PC-3 (cell line): ENCODE measurements around the gene CPE. TPM values are rescaled to one million over a fixed set of nuclear protein-coding genes. Genes with fewer than 3 reads are reported as not detected.

ENCODE experiments used
- ATAC-seq: fragments of 200-7000 bp; cut with Tn5 transposase; 2 replicates; pipeline ENCODE4 v1.9.1; 2020; ENCODE audit warnings: mild to moderate bottlenecking, moderate library complexity
- BruUV-seq: library from RNA; stranded (reverse); fragments of 400-500 nt; replicated peaks from 2 replicates; lab custom pipeline; 2021; lab: Mats Ljungman, UMichigan
- CTCF ChIA-PET: fragments of 300-600 bp; sonication (Branson Sonifier 250); formaldehyde crosslinking; loops from one replicate; lab custom pipeline; 2022; ENCODE audit warnings: antibody characterized with exemption; lab: Charles Lee
- POLR2A ChIA-PET: fragments of 300-600 bp; sonication (Branson Sonifier 250); formaldehyde crosslinking; loops from one replicate; lab custom pipeline; 2022; ENCODE audit warnings: antibody characterized with exemption; ENCODE audit not compliant: unreplicated experiment; lab: Charles Lee
- DNase-seq: peaks from one replicate; pipeline ENCODE4 v3.0.0-alpha.2; 2015
- H2AFZ ChIP-seq: fragments of 300-600 bp; sonication (generic); 2 replicates; pipeline ENCODE4 v1.6.0; 2016; ENCODE audit warnings: antibody characterized with exemption, low read length
- H3F3A ChIP-seq: fragments of 300-600 bp; sonication (generic); one replicate; pipeline ENCODE4 v1.6.0; 2017; ENCODE audit warnings: antibody characterized with exemption, low read length, control low read depth, mild to moderate bottlenecking; ENCODE audit not compliant: unreplicated experiment
- H3K27ac ChIP-seq: fragments of 300-600 bp; sonication (generic); 2 replicates; pipeline ENCODE4 v1.5.1; 2016; ENCODE audit warnings: mild to moderate bottlenecking, low read length
- H3K27me3 ChIP-seq: fragments of 300-600 bp; sonication (generic); 2 replicates; pipeline ENCODE4 v1.6.1; 2016; ENCODE audit warnings: low read length, mixed read lengths
- H3K36me3 ChIP-seq: fragments of 300-600 bp; sonication (generic); 2 replicates; pipeline ENCODE4 v1.6.1; 2016; ENCODE audit warnings: low read depth, mixed run types, low read length, mixed read lengths
- H3K4me1 ChIP-seq: fragments of 300-600 bp; sonication (generic); 2 replicates; pipeline ENCODE4 v1.5.1; 2016; ENCODE audit warnings: low read length; ENCODE audit not compliant: insufficient read depth
- H3K4me2 ChIP-seq: fragments of 300-600 bp; sonication (generic); 2 replicates; pipeline ENCODE4 v1.6.0; 2016; ENCODE audit warnings: low read length
- H3K4me3 ChIP-seq: fragments of 300-600 bp; sonication (generic); 2 replicates; pipeline ENCODE4 v1.5.1; 2016; ENCODE audit warnings: mild to moderate bottlenecking, low read length, mixed read lengths
- H3K79me2 ChIP-seq: fragments of 300-600 bp; sonication (generic); 2 replicates; pipeline ENCODE4 v1.6.1; 2017; ENCODE audit warnings: low read length, mixed read lengths
- H3K9ac ChIP-seq: fragments of 300-600 bp; sonication (generic); 2 replicates; pipeline ENCODE4 v1.6.0; 2016; ENCODE audit warnings: mild to moderate bottlenecking, low read length
- H3K9me2 ChIP-seq: fragments of 300-600 bp; sonication (generic); replicated peaks from 2 replicates; pipeline ENCODE4 v1.6.1; 2016; ENCODE audit warnings: mixed run types, low read length, mixed read lengths
- H3K9me3 ChIP-seq: fragments of 300-600 bp; sonication (generic); 2 replicates; pipeline ENCODE4 v1.6.1; 2016; ENCODE audit warnings: low read length, mixed read lengths
- H4K20me1 ChIP-seq: fragments of 300-600 bp; sonication (generic); 2 replicates; pipeline ENCODE4 v1.6.1; 2016; ENCODE audit warnings: low read length, mixed read lengths
- CTCF ChIP-seq: fragments of 300-600 bp; sonication (generic); conservative IDR thresholded peaks from 2 replicates; pipeline ENCODE4 v1.5.1; 2017; ENCODE audit warnings: antibody characterized with exemption, low read depth, mild to moderate bottlenecking, low read length
- EZH2 ChIP-seq: fragments of 300-600 bp; sonication (generic); IDR thresholded peaks from one replicate; pipeline ENCODE4 v1.6.1; 2017; ENCODE audit warnings: antibody characterized with exemption, mild to moderate bottlenecking, low read length; ENCODE audit not compliant: unreplicated experiment
- EZH2phosphoT487 ChIP-seq: fragments of 300-600 bp; sonication (generic); IDR thresholded peaks from 2 replicates; pipeline ENCODE4 v1.6.1; 2018; ENCODE audit warnings: mild to moderate bottlenecking, antibody characterized with exemption, low read length, borderline replicate concordance
- intact Hi-C: fragments of 100-400 bp; cut with micrococcal nuclease; formaldehyde crosslinking; loops from 2 replicates; pipeline ENCODE4 v1.9.0; 2023
- total RNA-seq: library from RNA; depleted of rRNA; stranded (reverse); fragments of >200 nt; gene quantifications from 2 replicates; pipeline ENCODE4 v1.2.3, GENCODE V29; 2014

The CPE gene
- total RNA-seq, 1 experiment from 2014 or later, result 15.5 TPM

DNA sequence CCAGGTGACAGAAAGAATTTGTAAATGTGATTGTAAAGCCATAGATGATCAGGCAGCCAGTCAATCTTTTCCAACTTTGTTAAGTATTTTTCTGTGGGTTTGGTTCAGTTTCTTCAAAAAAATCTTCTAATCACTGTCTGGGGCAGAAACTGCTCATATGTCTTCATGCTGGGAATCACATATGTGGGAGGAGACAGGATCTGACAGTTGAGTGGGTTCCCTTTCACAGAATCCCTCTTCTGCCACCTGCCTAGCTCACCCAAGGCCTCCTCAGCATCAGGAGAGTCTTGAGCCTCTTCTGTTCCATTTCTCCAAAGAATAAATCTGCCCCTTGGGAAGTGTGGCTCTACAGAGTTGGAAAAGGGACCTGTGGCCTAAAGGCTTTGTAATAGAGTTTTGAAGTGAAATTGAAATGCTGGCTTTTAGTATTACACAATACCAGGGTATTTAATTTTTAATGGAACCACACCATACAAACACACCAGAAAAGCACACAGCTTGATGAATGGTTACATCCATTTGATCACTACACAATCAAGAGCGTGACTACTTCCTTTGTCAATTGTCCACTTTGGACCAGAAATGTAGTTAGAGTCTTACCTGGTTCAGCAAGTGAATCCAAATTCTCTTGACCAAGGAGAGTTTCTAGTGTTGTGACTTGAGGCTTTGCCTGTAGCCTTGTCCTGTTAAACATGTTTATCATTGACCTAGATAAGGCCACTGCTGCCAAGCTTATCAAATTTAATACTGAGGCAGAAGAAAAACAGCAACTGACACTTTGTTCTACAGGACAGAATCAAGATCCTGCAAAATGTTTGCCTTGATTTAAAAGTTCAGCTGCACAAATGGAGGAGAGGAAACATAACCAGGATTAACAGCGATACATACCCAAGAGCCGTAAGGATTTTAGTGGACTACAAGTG, 30.9 kb upstream of the CPE start:
- no peaks in the 10 kb centered on the region for H3K27me3 ChIP-seq
- DNase-seq, result no peak
- no peak overlapping the region for H3K9ac ChIP-seq
- H2AFZ ChIP-seq, result no peak overlapping the region
- no peaks in the 10 kb centered on the region for H3K36me3 ChIP-seq
- no TSS peak for BruUV-seq
- H3K79me2 ChIP-seq, result no peaks in the 10 kb centered on the region
- no peaks in the 10 kb centered on the region for H3K4me1 ChIP-seq
- H3K4me2 ChIP-seq, result no peak overlapping the region
- H4K20me1 ChIP-seq, result no peaks in the 10 kb centered on the region
- no peak for TF ChIP-seq CTCF
- TF ChIP-seq EZH2, result no peak
- no peak for TF ChIP-seq EZH2phosphoT487
- ATAC-seq, result no peak
- intact Hi-C loops, result no loop called here
- H3K4me3 ChIP-seq, result no peak overlapping the region
- no peaks in the 10 kb centered on the region for H3K9me3 ChIP-seq
- H3K27ac ChIP-seq, result no peak overlapping the region
- POLR2A ChIA-PET, result no interaction called here
- H3F3A ChIP-seq, result no peaks in the 10 kb centered on the region
- no peaks in the 10 kb centered on the region for H3K9me2 ChIP-seq
- CTCF ChIA-PET, result no interaction called here

DNA sequence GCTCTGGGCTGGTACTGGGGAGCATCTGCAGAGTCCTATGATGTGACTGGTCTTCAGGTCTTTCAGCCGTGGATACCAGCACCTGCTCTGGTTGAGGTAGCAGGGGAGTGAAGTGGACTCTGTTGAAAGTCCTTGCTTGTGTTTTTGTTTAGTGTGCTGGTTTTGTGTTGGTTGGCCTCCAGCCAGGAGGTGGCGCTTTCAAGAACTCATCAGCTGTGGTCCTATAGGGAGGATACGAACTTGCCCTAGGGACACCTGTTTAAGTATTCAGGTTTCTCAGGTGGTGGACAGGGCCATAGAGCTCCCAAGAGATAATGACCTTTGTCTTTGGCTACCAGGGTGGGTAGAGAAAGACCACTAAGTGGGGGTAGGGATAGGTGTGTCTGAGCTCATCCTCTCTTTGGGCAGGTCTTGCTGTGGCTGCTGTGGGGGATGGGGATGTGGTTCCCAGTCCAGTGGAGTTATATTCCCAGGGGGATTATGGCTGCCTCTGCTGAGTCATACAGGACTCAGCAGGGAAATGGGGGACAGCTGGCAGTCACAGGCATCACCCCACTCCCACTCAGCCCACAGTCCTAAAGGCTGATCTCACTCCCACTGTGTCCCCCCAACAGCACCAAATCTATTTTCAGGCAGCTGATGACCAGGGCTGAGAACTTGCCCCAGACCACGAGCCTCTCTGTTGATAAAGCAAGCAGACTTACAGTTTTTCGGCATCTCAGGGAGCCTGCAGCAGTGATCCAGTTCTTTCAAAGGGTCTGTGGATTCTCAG, 27.3 kb upstream of the CPE start:
- no peaks in the 10 kb centered on the region for H3K79me2 ChIP-seq
- intact Hi-C loops, result no loop called here
- H3K4me1 ChIP-seq, result no peaks in the 10 kb centered on the region
- H3K9me2 ChIP-seq, result no peaks in the 10 kb centered on the region
- H3F3A ChIP-seq, result no peaks in the 10 kb centered on the region
- TF ChIP-seq EZH2, result no peak
- no peak for TF ChIP-seq EZH2phosphoT487
- no peak for TF ChIP-seq CTCF
- H3K9ac ChIP-seq, result no peak overlapping the region
- H4K20me1 ChIP-seq, result no peaks in the 10 kb centered on the region
- no peaks in the 10 kb centered on the region for H3K9me3 ChIP-seq
- H3K27me3 ChIP-seq, result no peaks in the 10 kb centered on the region
- H3K4me2 ChIP-seq, result no peak overlapping the region
- no peak for DNase-seq
- H3K36me3 ChIP-seq, result no peaks in the 10 kb centered on the region
- ChIA-PET POLR2A (no interaction called here), CTCF (no interaction called here)
- no peak for ATAC-seq
- no TSS peak for BruUV-seq
- no peak overlapping the region for H3K4me3 ChIP-seq
- H3K27ac ChIP-seq, result no peak overlapping the region
- no peak overlapping the region for H2AFZ ChIP-seq
